Measurements from ENCODE around the gene TFF1.
A peak's percentile ranks its signal among the peaks of the same experiment; 100 is the strongest.

TFF1 gene

GRCh38 chr21:42331660-42332059 is 34.7 kb downstream of the TFF1 start:
- no peak for DNase-seq (ENCODE audit: extremely low read depth, insufficient read length)
- Histone ChIP-seq H3K36me3 (ENCODE audit: control insufficient read depth, insufficient read depth, low read length) (no peaks in the 10 kb centered on the region), H3K4me3 (replicated peaks; ENCODE audit: low read depth, low read length) (no peak overlapping the region), H3K27me3 (replicated peaks; ENCODE audit: control insufficient read depth, insufficient read depth, low read length) (no peaks in the 10 kb centered on the region; the same call in 1 of the 2 replicates)
- TF ChIP-seq CTCF (IDR thresholded peaks at IDR 0.05; ENCODE audit: insufficient read depth, low read length, poor library complexity, severe bottlenecking) = no peak

- DNase-seq (ENCODE audit: extremely low read depth, insufficient read length) = no peak
These were observed 35.7 kb downstream of the TFF1 start for GRCh38 chr21:42330380-42331371.

GRCh38 chr21:42324896-42325295 is 41.4 kb downstream of the TFF1 start:
- no peak for TF ChIP-seq CTCF (IDR thresholded peaks at IDR 0.05; ENCODE audit: insufficient read depth, low read length, poor library complexity, severe bottlenecking)
- no peaks in the 10 kb centered on the region for H3K36me3 ChIP-seq (ENCODE audit: control insufficient read depth, insufficient read depth, low read length)
- no peak for DNase-seq (ENCODE audit: extremely low read depth, insufficient read length)
- no peaks in the 10 kb centered on the region; the same call in 1 of the 2 replicates for H3K27me3 ChIP-seq (replicated peaks; ENCODE audit: control insufficient read depth, insufficient read depth, low read length)
- H3K4me3 ChIP-seq (replicated peaks; ENCODE audit: low read depth, low read length) = no peak overlapping the region

More at GRCh38 chr21:42330380-42331371, 35.7 kb downstream of the TFF1 start:
- no peaks in the 10 kb centered on the region for H3K36me3 ChIP-seq (ENCODE audit: control insufficient read depth, insufficient read depth, low read length)
- peak; percentile 5 for TF ChIP-seq CTCF (IDR thresholded peaks at IDR 0.05; ENCODE audit: insufficient read depth, low read length, poor library complexity, severe bottlenecking)
- no peaks in the 10 kb centered on the region; the same call in 1 of the 2 replicates for H3K27me3 ChIP-seq (replicated peaks; ENCODE audit: control insufficient read depth, insufficient read depth, low read length)
- H3K4me3 ChIP-seq (replicated peaks; ENCODE audit: low read depth, low read length) = no peak overlapping the region

- Histone ChIP-seq H3K4me3 (replicated peaks; ENCODE audit: low read depth, low read length) (no peak overlapping the region), H3K27me3 (replicated peaks; ENCODE audit: control insufficient read depth, insufficient read depth, low read length) (no peaks in the 10 kb centered on the region; the same call in none of the 2 replicates), H3K36me3 (ENCODE audit: control insufficient read depth, insufficient read depth, low read length) (no peaks in the 10 kb centered on the region)
- TF ChIP-seq CTCF (IDR thresholded peaks at IDR 0.05; ENCODE audit: insufficient read depth, low read length, poor library complexity, severe bottlenecking) = no peak
- DNase-seq (ENCODE audit: extremely low read depth, insufficient read length) = no peak
These were observed 44.5 kb downstream of the TFF1 start for GRCh38 chr21:42321845-42322244.

GRCh38 chr21:42321231-42321630 is 45.1 kb downstream of the TFF1 start:
- Histone ChIP-seq H3K36me3 (ENCODE audit: control insufficient read depth, insufficient read depth, low read length) (no peaks in the 10 kb centered on the region), H3K27me3 (replicated peaks; ENCODE audit: control insufficient read depth, insufficient read depth, low read length) (no peaks in the 10 kb centered on the region; the same call in none of the 2 replicates), H3K4me3 (replicated peaks; ENCODE audit: low read depth, low read length) (no peak overlapping the region)
- TF ChIP-seq CTCF (IDR thresholded peaks at IDR 0.05; ENCODE audit: insufficient read depth, low read length, poor library complexity, severe bottlenecking) = no peak
- no peak for DNase-seq (ENCODE audit: extremely low read depth, insufficient read length)

Measured in GM06990 (cell line).